A172 (cell line): Measurements from ENCODE around the gene HLA-DRB5. TPM values are rescaled to one million over a fixed set of nuclear protein-coding genes. Genes with fewer than 3 reads are reported as not detected.
"Not testable (repeated sequence)": the region's sequence is repeated elsewhere in the genome, so short reads cannot be mapped to it uniquely, and the experiment has no call there.

Experiments
- DNase-seq: peaks from one replicate; pipeline ENCODE4 v3.0.0-alpha.2; 2015; ENCODE audit warnings: low spot score
- total RNA-seq: library from RNA; depleted of rRNA; stranded (reverse); fragments of >200 nt; shearing (Covaris generic); gene quantifications from 2 replicates; pipeline ENCODE4 v1.2.3, GENCODE V29; 2014; rRNA removed

HLA-DRB5 gene
- not detected in 2 replicates for total RNA-seq

- DNase-seq = no peak
These were observed at the start of gene HLA-DRB5 for GRCh38 chr6:32529697-32530430. Gene HLA-DRB5, minus strand, starts transcription at chr6:32530287. Its CDS starts 63 bp downstream, at chr6:32530224.

GRCh38 chr6:32578962-32579361, 48.9 kb upstream of the HLA-DRB5 start:
- DNase-seq = no peak

DNA sequence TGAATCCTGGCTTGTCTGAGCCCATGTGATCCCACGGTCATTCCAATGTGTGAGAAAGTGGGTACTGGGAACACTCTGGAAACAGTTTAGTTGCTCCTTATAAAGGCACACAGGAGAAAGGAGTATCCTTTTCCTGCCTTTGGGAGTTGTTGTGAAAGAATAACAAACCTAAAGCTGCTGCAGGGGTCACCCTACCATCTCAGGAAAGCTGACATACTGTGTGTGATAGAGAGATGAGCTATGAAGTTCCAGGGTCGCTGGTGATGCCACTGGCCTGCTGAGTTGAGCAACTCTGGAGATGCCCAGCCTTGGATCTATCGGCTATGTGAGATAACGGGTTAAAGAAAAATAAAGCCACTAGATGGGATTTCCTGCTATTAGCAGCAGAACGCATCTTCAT, 47.4 kb upstream of the HLA-DRB5 start:
- not testable (repeated sequence) for DNase-seq

DNA sequence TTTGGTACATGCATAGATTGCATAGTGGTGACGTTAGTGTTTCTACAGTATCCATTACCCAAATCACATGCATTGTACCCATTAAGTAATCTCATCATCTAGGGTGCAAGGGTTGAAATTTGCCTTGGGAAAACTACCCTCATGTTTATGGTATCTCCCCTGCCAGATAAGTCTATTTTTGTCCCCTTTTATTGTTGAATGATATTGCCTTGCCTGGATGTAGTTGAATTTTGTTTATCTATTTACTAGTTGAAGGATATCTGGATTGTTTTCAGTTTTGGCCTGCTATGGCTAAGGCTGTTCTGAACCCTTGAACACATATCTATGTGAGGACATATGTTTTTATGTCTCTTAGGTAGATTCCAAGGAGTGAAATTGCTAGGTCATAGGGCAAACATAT, 46.2 kb upstream of the HLA-DRB5 start:
- no peak for DNase-seq

DNA sequence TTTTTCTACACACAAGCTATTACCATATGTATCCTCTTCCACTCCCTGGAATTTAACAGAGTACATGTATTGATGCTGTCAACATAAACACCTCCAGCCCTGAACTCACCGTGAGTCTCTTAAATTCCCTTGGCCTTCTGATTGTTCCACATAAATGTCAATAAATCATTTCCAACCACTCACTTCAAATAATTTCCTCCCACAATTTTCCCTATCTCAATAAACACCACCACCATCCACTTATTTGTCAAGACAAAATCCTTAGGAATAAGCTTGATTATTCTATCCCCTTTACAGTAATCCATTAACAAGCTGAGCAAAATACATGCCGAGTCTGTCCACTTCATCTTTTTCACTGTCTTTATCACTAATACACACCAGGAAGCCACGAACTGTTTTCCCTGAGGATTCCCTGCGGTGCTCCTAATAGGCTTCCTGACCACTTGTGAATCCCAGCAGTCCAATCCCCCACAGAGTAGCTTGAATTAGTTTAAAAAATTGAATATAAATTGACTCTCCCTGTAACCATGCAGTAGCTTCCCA, 40.3 kb upstream of the HLA-DRB5 start:
- DNase-seq = no peak

GRCh38 chr6:32568561-32568960, 38.5 kb upstream of the HLA-DRB5 start:
- DNase-seq = no peak

DNA sequence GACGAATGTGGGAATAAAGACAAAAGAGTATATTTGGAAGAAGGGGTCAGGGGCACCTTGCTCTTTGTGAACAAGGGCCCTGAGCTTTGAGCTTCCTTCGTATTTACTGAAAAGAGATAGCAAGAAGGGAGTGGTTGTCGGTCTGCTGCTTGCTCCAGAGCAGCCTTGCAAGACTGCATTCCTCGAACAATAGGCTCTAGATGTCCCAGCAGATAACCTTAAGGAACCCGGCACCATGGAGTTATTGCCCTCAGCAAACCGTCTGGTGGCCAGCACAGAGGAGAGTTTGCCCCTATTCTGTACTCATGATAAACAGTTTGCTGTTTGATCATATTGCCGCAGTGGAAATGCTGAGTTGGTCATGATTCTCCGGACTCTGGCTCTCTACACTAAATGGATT, 36.9 kb upstream of the HLA-DRB5 start:
- no peak for DNase-seq

- DNase-seq = no peak
These were observed 35.4 kb upstream of the HLA-DRB5 start for GRCh38 chr6:32565511-32565910.

- DNase-seq = no peak
These were observed 32.9 kb upstream of the HLA-DRB5 start for GRCh38 chr6:32562940-32563339.

- no peak for DNase-seq
These were observed 29.7 kb upstream of the HLA-DRB5 start for GRCh38 chr6:32559747-32560146.

DNA sequence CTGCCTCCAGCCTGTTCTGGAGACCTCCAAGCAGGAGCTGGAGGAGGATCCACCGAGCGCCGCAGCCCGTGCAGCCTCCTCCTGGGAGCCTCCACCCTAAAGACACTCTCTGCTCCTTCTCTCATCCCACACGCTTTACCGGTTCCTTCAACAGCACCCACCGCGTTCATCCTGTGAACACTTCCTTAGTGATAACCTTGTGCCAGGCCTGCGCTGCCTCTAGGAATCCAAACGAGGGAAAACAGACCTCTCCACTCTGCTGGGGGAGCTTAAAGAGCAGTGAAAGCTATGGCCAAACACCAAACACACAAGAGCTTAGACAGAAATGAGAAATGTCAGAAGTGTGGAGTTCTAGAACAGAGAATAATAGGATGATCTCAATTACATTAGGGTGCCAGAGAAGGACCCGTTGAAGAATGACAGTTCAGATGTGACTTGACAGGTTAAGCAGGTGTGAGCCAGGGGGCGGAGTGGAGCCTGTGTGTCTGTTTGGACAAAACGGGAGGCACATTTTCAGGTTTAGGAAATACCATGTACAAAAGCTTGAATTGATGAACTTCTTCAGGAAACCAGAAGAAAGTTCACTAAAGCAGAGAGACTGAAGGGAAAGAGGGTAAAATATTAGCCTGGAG, 28.5 kb upstream of the HLA-DRB5 start:
- DNase-seq = no peak

DNA sequence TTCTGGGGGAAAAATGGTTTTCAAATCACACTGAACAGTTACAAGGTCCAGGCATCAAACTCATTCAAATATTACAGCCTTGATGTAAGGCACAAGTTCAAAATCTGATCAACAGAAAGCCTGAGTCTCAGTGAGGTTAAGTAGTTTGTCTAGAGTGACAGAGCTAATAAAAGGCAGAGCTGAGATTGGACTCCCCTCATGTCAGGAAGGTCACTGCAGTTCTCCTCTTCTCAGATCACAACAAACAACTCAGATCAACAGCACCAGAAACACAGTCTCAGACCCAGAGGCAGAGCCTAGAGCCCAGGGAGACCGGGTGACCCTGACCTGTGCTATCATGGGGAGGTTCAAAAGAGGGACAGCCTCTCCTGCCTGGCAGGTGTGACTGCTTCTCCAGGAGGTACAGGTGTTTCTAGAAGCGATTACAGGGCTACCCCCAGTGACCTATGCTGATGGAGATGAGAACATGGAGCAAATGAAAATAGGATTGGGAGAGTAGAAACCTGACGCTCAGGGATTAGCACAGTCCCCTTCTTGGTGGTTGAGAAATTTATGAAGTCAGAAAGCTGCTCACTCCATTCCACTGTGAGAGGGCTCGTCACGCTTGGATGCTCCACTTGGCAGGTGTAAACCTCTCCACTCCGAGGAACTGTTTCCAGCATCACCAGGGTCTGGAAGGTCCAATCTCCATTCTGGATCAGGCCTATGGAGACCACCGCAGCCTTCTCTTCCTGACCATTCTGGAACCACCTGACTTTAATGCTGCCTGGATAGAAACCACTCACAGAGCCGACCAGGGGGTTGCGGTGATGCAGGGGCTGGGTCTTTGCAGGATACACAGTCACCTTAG, 24.3 kb upstream of the HLA-DRB5 start:
- no peak for DNase-seq

GRCh38 chr6:32553037-32553742, 23.1 kb upstream of the HLA-DRB5 start:
- DNase-seq = no peak

DNA sequence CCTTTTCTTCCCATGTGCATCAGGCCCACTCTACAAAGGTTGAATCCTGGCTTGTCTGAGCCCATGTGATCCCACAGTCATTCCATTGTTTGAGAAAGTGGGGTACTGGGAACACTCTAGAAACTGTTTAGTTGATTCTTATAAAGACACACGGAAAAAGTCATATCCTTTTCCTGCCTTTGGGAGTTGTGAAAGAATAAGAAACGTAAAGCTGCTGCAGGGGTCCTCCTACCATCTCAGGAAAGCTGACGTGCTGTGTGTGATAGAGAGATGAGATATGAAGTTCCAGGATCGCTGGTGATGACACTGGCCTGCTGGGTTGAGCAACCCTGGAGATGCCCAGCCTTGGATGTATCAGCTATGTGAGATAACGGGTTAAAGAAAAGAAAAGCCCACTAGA, 21.3 kb upstream of the HLA-DRB5 start:
- DNase-seq = no peak

DNA sequence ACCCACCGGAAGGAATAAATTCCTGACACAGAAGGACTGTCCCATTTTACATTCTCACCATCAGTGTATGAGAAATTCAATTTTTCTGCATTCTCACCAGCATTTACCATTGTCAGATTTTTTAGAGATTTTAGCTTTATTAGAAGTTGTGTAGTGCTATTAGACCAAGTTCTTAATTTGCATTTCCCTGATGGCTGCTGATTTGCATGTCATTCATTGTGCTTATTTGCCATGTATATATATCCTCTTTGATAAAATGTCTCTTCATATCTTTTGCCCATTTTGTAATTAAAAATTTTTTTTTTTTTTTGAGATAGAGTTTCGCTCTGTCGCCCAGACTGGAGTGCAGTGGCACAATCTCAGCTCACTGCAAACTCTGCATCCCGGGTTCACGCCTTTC, 9.8 kb upstream of the HLA-DRB5 start:
- DNase-seq = no peak

DNA sequence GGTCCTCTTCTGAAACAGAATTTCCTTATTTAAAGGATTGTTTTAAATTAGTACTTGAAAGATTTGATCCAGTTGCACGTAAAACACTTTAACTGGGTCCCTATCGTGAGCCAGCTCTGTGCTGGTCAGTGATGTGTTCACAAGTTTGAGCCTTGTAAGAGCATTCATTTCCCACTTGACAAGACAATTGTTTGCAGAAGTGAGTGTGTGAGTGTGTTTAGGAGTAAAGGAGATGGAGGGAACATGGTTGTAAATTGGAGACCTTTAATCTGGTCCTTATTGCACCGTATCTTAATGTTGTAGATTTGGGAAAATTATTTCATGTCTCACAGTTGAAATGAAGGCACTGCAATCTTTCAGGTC, 325 bp upstream of the HLA-DRB5 start:
- not testable (repeated sequence) for DNase-seq

DNA sequence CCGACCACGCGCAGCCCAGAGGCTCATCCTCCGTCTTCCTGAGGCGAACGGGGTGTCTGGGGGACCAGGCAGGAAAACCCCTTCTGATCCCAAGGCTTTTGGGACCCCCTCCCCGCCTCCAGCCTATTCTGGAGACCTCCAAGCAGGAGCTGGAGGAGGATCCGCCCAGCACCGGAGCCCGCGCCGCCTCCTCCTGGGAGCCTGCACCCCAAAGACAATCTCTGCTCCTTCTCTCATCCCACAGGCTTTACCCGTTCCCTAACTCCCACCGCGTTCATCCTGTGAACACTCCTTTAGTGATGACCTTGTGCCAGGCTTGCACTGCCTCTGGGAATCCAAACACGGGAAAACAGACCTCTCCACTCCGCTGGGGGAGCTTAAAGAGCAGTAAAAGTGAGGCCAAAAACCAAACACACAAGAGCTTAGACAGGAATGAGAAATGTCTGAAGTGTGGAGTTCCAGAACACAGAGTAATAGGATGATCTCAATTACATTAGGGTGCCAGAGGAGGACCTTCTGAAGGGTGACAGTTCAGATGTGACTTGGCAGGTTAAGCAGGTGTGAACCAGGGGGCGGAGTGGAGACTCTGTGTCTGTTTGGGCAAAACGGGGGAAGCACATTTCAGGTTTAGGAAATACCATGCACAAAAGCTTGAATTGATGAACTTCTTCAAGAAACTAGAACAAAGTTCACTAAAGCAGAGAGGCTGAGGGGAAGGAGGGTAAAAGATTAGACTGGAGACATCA, 7.6 kb downstream of the HLA-DRB5 start:
- DNase-seq = no peak

GRCh38 chr6:32519910-32520258, 10.2 kb downstream of the HLA-DRB5 start:
- DNase-seq = no peak

GRCh38 chr6:32519118-32519909, 10.8 kb downstream of the HLA-DRB5 start:
- DNase-seq = no peak
